Eye (tissue), 1 donor: ENCODE results near the gene CSN3.
A peak's percentile ranks its signal among the peaks of the same experiment; 100 is the strongest.

Experiments
- DNase-seq: peaks from one replicate; pipeline ENCODE4 v3.0.0-alpha.2; 2015

Gene CSN3

GRCh38 chr4:70298051-70298450 lies 55.7 kb downstream of the CSN3 start:
- peak; percentile 42 for DNase-seq

- no peak for DNase-seq
These were observed 57.2 kb downstream of the CSN3 start for GRCh38 chr4:70299643-70300042.

GRCh38 chr4:70300215-70300614 lies 57.8 kb downstream of the CSN3 start:
- no peak for DNase-seq
